Left lung (tissue), 10 donors: ENCODE measurements around the gene PLEKHF1. TPM values are rescaled to one million over a fixed set of nuclear protein-coding genes. Genes with fewer than 3 reads are reported as not detected.
"Not testable (repeated sequence)": the region's sequence is repeated elsewhere in the genome, so short reads cannot be mapped to it uniquely, and the experiment has no call there.

Experiments used
- ATAC-seq: fragments of 200-7000 bp; cut with Tn5 transposase; one replicate; pipeline ENCODE4 v1.9.1; 2020; ENCODE audit warnings: moderate library complexity
- DNase-seq, 4 donors: peaks; one replicate each; pipeline ENCODE4 v3.0.0-alpha.2; 2013 to 2020
- H3K27ac ChIP-seq, 2 donors: fragments of 200-600 bp; sonication (generic) in 1 of 2; one replicate each; pipeline versions ENCODE4 v1.5.0 to v1.8.0; 2020 to 2021
- H3K27me3 ChIP-seq, 2 donors: fragments of 200-600 bp; sonication (generic) in 1 of 2; one replicate each; pipeline versions ENCODE4 v1.5.0 to v1.8.0; 2020 to 2021
- H3K36me3 ChIP-seq, 2 donors: fragments of 200-600 bp; sonication (generic) in 1 of 2; one replicate each; pipeline versions ENCODE4 v1.5.0 to v1.8.0; 2020 to 2021
- H3K4me1 ChIP-seq, 2 donors: fragments of 200-600 bp; one replicate each; pipeline ENCODE4 v1.8.0; 2021
- H3K4me3 ChIP-seq, 2 donors: fragments of 200-600 bp; sonication (generic) in 1 of 2; one replicate each; pipeline versions ENCODE4 v1.5.0 to v1.8.0; 2020 to 2021; ENCODE audit warnings: mild to moderate bottlenecking in 1 of 2
- H3K9me3 ChIP-seq, 2 donors: fragments of 200-600 bp; sonication (generic) in 1 of 2; one replicate each; pipeline versions ENCODE4 v1.5.0 to v1.8.0; 2020 to 2021
- intact Hi-C, 2 donors: fragments of 100-400 bp; cut with DNase I; formaldehyde crosslinking; loops; one replicate each; pipeline versions ENCODE4 v1.11.2 to v1.14.2; 2022
- polyA plus RNA-seq, 6 donors: library from polyadenylated mRNA; unstranded; fragments of 120-200 nt; gene quantifications; one replicate each; pipeline ENCODE4 v1.2.1, GENCODE V29; 2013; ENCODE audit not compliant: insufficient read length in 6 of 6
- total RNA-seq, 2 donors: library from RNA; stranded (reverse); fragmentation: NEBNext Ultra II Directional; extraction: Animal tissue kit (Norgen Biotek cat#: 25700); gene quantifications; one replicate each; pipeline ENCODE4 v1.2.1, GENCODE V29; 2021
- TF ChIP-seq, protein P1 (sequence below), 2 donors: fragments of 200-600 bp; sonication (generic) in 1 of 2; IDR thresholded peaks; one replicate each; pipeline versions ENCODE4 v1.5.0 to v1.8.0; 2021; ENCODE audit warnings: antibody characterized with exemption in 2 of 2
- donor health status: DM: no; HTN: yes; CAD: no.
- donor health status: DM: no; HTN: no; CAD: no.

Gene PLEKHF1
- total and polyA plus RNA-seq, 8 donors: 1.00 to 8.5 (median 1.2) TPM

DNA sequence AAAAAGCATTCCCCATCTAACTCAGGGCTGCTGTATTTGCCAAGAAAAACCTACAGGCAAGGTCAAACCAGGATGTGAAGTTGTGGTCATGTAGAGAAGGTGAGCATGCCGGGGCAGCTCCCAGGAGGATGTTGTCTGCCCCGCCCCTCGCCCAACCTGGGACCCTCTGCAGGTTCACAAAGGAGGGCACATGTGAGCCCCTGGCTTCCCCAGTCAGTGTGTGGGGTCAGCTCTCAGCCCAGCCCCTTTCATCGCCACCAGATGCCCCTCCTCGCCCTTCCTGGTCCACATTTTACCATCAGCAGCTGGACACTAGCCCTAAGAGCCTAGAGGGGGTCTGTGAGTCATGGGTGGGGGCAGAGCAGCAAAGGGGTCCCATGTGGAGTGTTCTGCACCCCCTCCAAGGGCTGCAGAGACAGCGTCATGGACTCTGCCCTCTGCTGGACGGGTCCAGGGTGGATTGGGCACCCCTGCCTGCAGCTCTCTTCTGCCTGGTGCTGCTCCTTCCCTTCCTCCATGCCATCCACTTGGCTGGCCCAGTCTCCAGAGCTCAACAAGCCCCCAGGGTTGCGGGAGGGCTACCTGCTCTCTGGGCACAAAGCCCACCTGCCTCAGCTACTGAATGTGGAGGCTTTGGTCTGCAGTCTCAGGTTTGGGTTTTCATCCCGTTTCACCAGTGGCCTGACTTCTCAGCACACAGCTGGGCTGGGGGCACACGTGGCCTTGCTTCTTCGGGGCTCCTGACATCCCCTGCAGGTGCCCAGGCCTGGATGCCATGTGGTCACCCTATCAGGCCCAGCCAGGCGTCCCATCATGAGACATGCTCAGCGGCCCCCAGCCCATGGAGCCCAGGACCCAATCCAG is 3.7 kb downstream of the PLEKHF1 start:
- DNase-seq (no peak), ATAC-seq (no peak)
- Histone ChIP-seq H3K4me3 (no peak overlapping the region), H3K27me3 (peaks cover 0 to 12% of the 10 kb centered on the region in 2 donors), H3K36me3 (peaks cover 0 to 4% of the 10 kb centered on the region in 2 donors), H3K27ac (peak overlapping the region in 1 of 2 donors; percentile 7), H3K4me1 (peaks cover 16 to 79% of the 10 kb centered on the region in 2 donors), H3K9me3 (no peaks in the 10 kb centered on the region)
- intact Hi-C loops: no loop called here
- TF ChIP-seq, protein P1, sequence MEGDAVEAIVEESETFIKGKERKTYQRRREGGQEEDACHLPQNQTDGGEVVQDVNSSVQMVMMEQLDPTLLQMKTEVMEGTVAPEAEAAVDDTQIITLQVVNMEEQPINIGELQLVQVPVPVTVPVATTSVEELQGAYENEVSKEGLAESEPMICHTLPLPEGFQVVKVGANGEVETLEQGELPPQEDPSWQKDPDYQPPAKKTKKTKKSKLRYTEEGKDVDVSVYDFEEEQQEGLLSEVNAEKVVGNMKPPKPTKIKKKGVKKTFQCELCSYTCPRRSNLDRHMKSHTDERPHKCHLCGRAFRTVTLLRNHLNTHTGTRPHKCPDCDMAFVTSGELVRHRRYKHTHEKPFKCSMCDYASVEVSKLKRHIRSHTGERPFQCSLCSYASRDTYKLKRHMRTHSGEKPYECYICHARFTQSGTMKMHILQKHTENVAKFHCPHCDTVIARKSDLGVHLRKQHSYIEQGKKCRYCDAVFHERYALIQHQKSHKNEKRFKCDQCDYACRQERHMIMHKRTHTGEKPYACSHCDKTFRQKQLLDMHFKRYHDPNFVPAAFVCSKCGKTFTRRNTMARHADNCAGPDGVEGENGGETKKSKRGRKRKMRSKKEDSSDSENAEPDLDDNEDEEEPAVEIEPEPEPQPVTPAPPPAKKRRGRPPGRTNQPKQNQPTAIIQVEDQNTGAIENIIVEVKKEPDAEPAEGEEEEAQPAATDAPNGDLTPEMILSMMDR (IDR thresholded peaks at IDR 0.05): no peak

DNA sequence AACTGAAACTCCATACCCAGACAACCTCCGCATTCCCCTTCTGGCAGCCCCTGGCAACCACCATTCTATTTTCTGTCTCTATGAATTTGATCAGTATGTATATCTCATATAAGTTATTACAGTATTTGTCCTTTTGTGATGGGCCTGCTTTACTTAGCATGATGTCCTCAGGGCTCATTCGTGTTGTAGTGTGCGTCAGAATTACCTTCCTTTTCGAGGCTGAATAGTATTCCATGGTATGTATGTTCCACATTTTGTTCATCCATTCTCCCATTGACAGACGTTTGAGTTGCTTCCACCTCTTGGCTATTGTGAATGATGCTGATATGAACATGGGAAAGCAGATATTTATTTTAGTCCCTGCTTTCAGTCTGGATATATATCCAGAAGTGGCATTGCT is 5.0 kb downstream of the PLEKHF1 start:
- peaks cover 16 to 84% of the 10 kb centered on the region in 2 donors for H3K4me1 ChIP-seq

DNA sequence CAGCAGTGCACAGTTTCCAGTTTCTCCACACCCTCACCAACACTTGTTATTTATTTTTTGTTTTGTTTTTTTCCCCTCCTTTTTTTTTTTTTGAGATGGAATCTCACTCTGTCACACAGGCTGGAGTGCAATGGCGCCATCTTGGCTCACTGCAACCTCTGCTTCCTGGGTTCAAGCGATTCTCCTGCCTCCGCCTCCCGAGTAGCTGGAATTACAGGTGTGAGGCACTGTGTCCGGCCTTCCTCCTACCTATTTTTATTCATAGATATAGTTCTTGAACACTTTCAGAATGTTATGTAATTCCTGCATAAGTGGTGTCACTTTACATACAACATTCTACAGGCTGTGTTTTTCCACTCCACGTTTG is 5.7 kb downstream of the PLEKHF1 start:
- H3K27me3 ChIP-seq, intact Hi-C loops, H3K9me3 ChIP-seq, DNase-seq, H3K4me3 ChIP-seq: not testable (repeated sequence)
- H3K36me3 ChIP-seq: peaks cover 0 to 25% of the 10 kb centered on the region in 2 donors
- peak overlapping the region in 1 of 2 donors; percentile 18 for H3K27ac ChIP-seq
- peak; percentile 14 for ATAC-seq
- H3K4me1 ChIP-seq: peaks cover 16 to 82% of the 10 kb centered on the region in 2 donors

More for the DNA sequence above, 5.0 kb downstream of the PLEKHF1 start:
- Histone ChIP-seq H3K9me3 (no peaks in the 10 kb centered on the region), H3K4me3 (no peak overlapping the region), H3K36me3 (peaks cover 0 to 17% of the 10 kb centered on the region in 2 donors), H3K27me3 (peaks cover 0 to 12% of the 10 kb centered on the region in 2 donors), H3K27ac (no peak overlapping the region)
- TF ChIP-seq, protein P1 (IDR thresholded peaks at IDR 0.05): no peak
- intact Hi-C loops: no loop called here
- no peak for DNase-seq
- no peak for ATAC-seq

DNA sequence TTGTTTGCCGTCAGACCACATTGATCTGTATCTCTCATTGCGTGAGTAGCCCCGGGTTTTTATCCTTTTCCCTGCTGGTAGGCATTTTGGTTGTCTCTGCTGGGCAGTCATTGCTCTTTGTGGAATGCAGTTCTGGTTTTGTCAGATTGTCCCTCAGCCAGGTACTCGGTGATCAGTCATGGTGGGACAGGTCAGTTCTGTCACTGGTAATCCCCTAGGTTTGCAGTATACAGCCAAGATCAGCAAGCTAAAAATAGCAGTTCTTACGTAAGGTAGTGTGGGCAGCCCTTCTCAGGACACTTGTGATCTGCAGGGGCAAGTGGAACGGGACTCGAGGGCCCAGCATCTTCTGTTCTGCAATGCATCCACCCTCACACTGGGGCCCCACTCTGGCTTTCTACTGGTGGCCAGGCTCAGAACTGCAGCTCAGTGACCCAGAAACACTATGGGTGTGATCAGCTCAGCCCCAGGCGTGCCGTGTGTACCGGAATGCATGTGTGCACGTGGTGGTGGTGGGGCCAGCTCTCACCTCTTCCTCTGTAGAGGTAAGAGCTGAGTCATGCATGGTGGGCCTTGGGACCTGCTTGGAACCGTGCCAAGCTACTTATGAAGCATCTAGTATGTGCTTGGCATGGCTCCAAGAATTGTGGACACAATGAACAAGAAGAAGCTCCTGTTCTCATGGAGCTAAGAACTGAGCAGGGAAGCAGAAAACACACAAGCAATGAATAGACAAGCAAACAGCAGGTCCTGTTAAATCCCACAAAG is 6.3 kb downstream of the PLEKHF1 start:
- intact Hi-C loops: no loop called here
- Histone ChIP-seq H3K27ac (peak overlapping the region in 1 of 2 donors; percentile 18), H3K4me1 (peaks cover 16 to 82% of the 10 kb centered on the region in 2 donors), H3K27me3 (no peaks in the 10 kb centered on the region), H3K9me3 (no peaks in the 10 kb centered on the region), H3K36me3 (peaks cover 0 to 26% of the 10 kb centered on the region in 2 donors), H3K4me3 (no peak overlapping the region)
- ATAC-seq (peak; percentile 65), DNase-seq (peak in 2 of 4 donors; percentile 62 to 81)
- TF ChIP-seq, protein P1 (IDR thresholded peaks at IDR 0.05): peak in 1 of 2 donors; percentile 40

DNA sequence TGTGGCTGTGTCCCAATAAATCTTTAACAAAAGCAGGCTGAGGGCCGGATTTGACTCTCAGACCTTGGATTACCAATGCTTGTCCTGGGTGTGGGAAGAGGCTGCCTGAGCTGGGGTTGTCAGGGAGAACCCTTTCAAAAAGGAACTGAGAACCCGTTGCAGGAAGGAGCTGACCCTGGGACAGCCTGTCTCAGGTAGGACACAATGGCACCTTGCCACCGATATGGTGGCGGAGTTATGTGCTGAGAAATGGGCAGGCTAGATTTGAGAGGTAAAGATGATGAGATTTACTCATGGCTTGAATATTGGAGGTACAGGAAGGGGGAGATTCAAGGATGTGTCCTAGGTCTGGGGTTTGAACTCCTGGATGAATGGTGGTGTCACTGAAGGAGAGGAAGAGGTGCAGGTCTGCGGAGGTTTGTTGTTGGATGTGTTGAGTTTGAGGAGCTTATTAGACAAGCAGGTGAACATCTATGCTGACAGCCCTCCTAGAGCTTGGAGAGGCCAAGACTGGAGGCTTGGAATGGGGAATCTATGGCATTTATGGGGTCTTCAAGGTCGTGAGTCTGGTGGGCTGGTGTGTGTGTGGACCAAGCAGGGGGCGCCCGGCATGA is 7.2 kb downstream of the PLEKHF1 start:
- no peak overlapping the region for H3K4me3 ChIP-seq
- H3K9me3 ChIP-seq: no peaks in the 10 kb centered on the region
- ATAC-seq: no peak
- peaks cover 0 to 35% of the 10 kb centered on the region in 2 donors for H3K36me3 ChIP-seq
- H3K27ac ChIP-seq: no peak overlapping the region
- peaks cover 15 to 83% of the 10 kb centered on the region in 2 donors for H3K4me1 ChIP-seq
- no peak for DNase-seq
- no peaks in the 10 kb centered on the region for H3K27me3 ChIP-seq
- TF ChIP-seq, protein P1 (IDR thresholded peaks at IDR 0.05): no peak
- intact Hi-C loops: no loop called here
